D721Med (cell line): ENCODE data around the gene ATE1.

Source experiments
- DNase-seq: peaks from one replicate; pipeline ENCODE4 v3.0.0; 2011; ENCODE audit warnings: low spot score; ENCODE audit not compliant: insufficient read length
- FAIRE-seq: peaks from 2 replicates; lab custom pipeline; 2011; peaks lifted over from hg19 to GRCh38; lab: Jason Lieb, UNC
- TF ChIP-seq, protein P1 (sequence below): IDR thresholded peaks from 2 replicates; pipeline ENCODE4 v1.5.1; 2012; ENCODE audit warnings: mild to moderate bottlenecking, control low read depth; ENCODE audit not compliant: insufficient read depth; ENCODE audit errors: missing control alignments

The ATE1 gene

DNA sequence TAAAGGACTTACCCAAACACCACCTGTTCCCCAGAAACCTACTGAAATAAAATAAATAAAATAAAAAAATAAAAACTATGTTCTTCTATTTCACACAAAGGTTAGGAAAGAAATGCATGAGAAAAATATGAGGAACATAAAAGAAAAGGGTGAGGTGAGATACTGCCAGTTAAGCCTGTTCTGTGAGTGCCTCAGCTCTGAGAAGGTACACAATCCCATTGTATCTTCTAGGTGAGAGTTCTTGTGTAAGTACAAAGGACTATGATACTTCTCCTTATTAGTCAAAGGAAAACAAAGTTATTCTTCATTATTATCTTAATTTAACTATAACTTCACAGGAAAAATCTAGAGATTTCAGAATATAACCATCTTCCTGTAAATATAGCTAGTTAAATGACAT is 86.0 kb downstream of the ATE1 start:
- TF ChIP-seq, protein P1, sequence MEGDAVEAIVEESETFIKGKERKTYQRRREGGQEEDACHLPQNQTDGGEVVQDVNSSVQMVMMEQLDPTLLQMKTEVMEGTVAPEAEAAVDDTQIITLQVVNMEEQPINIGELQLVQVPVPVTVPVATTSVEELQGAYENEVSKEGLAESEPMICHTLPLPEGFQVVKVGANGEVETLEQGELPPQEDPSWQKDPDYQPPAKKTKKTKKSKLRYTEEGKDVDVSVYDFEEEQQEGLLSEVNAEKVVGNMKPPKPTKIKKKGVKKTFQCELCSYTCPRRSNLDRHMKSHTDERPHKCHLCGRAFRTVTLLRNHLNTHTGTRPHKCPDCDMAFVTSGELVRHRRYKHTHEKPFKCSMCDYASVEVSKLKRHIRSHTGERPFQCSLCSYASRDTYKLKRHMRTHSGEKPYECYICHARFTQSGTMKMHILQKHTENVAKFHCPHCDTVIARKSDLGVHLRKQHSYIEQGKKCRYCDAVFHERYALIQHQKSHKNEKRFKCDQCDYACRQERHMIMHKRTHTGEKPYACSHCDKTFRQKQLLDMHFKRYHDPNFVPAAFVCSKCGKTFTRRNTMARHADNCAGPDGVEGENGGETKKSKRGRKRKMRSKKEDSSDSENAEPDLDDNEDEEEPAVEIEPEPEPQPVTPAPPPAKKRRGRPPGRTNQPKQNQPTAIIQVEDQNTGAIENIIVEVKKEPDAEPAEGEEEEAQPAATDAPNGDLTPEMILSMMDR: no peak
- DNase-seq (no peak), FAIRE-seq (no peak)

DNA sequence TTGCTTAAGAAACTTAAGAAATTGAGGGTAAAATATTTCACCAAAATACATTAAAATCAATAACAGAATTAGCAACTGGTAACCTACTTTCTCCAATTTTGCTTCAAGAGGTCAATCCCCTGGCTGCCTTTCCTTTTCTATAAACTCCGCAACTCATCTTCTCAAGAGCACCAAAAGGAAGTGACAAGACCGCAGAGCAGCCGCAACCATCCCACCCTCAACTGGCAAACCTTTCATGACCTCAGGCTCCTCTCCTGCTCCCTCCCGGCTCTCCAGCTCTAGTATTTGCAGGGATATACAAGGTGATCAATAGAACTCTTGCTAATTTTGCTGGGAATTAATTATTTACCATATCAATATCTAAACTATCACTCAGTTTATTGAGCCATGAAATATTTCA is 88.9 kb downstream of the ATE1 start:
- TF ChIP-seq, protein P1: no peak
- no peak for FAIRE-seq
- DNase-seq: no peak

DNA sequence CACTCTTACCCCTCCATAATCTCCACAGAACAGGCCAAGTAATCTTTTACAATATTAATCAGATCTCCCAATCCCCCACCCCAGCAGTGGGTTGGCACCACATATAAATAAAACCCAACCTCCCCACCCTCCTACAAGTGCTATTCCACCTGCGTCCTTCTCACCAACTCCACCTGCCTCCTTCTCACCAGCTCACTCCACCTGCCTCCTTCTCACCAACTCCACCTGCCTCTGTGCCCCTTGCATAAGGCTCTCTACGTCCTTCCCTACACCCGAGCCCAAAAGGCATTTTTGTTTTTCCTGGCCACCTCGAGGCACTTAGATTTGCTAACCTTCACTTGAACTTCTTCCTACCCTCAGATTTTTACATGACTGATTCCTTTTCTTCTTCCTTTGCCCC is 89.7 kb downstream of the ATE1 start:
- TF ChIP-seq, protein P1: no peak
- FAIRE-seq: no peak
- no peak for DNase-seq

DNA sequence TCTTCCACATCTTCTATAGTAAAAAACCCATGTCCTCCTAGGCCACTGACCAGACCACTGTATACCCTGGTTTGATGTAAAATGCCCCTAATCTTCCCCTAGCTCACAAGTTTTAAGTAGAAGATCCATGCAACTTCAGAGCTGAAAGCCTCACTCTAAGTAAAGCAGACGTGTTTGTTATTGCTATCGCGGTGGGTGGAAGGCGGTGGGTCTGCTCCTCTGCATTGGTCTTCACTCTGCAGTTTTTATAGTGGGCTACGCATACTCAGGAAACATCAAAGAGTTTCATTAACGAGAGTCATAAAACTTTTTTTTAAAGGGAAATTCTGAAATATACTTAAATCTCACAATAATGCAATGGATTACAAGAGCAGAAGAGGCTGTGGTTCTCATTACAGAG is 91.7 kb downstream of the ATE1 start:
- FAIRE-seq (no peak), DNase-seq (no peak)
- TF ChIP-seq, protein P1: no peak

DNA sequence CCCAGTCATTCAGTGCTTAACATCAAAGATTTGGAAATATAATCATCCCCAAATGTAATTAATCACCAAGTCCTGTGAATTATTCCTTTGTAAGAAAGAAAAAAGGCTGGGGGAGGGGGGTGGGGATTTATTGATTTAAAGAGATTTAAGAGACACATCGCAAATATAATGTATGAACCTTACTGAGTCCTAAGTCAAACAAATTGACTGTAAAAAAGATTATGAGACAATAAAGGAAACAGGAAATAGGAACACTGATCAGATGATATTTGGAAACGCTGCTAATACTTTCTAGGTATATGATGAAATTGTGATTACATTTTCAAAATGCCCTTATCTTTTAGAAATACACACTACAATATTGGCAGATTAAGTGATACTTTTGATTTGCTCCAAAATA is 92.5 kb downstream of the ATE1 start:
- TF ChIP-seq, protein P1: no peak
- DNase-seq (no peak), FAIRE-seq (no peak)

DNA sequence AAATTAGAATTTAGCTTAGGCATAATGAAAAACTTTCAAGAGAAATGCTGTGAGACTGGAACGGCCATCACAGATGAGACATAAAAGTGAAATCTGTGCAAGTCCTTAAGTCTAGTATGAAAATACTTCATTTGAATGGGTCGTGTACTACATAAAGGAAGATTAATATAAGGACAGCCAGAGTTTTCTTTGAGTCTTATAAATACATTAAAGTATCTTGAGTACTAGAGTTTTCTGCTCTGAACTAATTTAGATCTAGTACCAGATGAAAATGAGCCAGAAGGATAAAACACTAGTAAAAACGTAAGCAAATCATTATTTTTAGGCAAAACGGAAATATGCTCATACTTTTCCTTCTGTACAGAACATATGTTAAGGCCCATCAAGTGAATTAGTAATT is 93.1 kb downstream of the ATE1 start:
- FAIRE-seq (no peak), DNase-seq (no peak)
- TF ChIP-seq, protein P1: no peak

DNA sequence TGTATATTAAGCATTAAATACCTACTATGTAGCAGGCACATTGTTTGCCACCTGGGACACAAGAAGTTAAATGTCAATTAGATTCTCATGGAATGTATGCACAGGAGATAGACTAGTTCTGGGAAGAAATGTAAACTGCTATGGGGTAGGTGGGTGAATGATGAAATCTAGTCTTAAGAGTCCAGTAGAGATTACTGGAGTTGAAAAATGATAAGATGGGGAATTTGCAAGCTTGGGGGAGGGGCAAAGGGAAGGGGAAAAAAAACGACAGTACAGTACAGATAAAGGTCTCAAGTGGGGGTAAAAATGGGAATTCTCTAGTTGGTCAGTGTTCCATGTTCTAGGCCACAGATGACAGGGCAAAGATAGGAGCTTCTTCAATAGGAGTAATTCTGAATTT is 94.4 kb downstream of the ATE1 start:
- TF ChIP-seq, protein P1: no peak
- DNase-seq (no peak), FAIRE-seq (no peak)
